Calu3 (cell line): Measurements from ENCODE around the gene CCDC71L. TPM values are rescaled to one million over a fixed set of nuclear protein-coding genes. Genes with fewer than 3 reads are reported as not detected.

ENCODE experiments used
- BruUV-seq: library from RNA; stranded (reverse); fragments of 400-500 nt; replicated peaks from 2 replicates; lab custom pipeline; 2021; lab: Mats Ljungman, UMichigan
- CTCF ChIA-PET: fragments of 300-600 bp; sonication (Branson Sonifier 250); formaldehyde crosslinking; loops from one replicate; lab custom pipeline; 2022; ENCODE audit warnings: antibody characterized with exemption; lab: Charles Lee
- DNase-seq: peaks from one replicate; pipeline ENCODE4 v3.0.0; 2022
- H3K27ac Mint-ChIP-seq: one replicate; pipeline ENCODE4 v1.8.0; 2022; ENCODE audit warnings: mixed read lengths; ENCODE audit not compliant: unreplicated experiment
- H3K27me3 Mint-ChIP-seq: one replicate; pipeline ENCODE4 v1.8.0; 2022; ENCODE audit warnings: mixed read lengths; ENCODE audit not compliant: unreplicated experiment
- H3K36me3 Mint-ChIP-seq: one replicate; pipeline ENCODE4 v1.8.0; 2022; ENCODE audit warnings: mild to moderate bottlenecking, moderate library complexity, mixed read lengths; ENCODE audit not compliant: insufficient read depth, unreplicated experiment
- H3K4me1 Mint-ChIP-seq: one replicate; pipeline ENCODE4 v1.8.0; 2022; ENCODE audit warnings: mild to moderate bottlenecking, low read depth, mixed read lengths; ENCODE audit not compliant: unreplicated experiment
- H3K4me3 Mint-ChIP-seq: one replicate; pipeline ENCODE4 v1.8.0; 2022; ENCODE audit warnings: mild to moderate bottlenecking, low read depth, moderate library complexity, mixed read lengths; ENCODE audit not compliant: unreplicated experiment
- H3K9me3 Mint-ChIP-seq: one replicate; pipeline ENCODE4 v1.8.0; 2022; ENCODE audit warnings: low read depth, mixed read lengths; ENCODE audit not compliant: unreplicated experiment
- intact Hi-C: fragments of 100-400 bp; cut with micrococcal nuclease; formaldehyde crosslinking; loops from one replicate; pipeline ENCODE4 v1.10.0; 2022; ENCODE audit not compliant: unreplicated experiment
- total RNA-seq: library from RNA; stranded (reverse); gene quantifications from 2 replicates; pipeline ENCODE4 v1.2.3, GENCODE V29; 2022
- TF ChIP-seq, protein P1 (sequence below): fragments of 200-600 bp; IDR thresholded peaks from one replicate; pipeline ENCODE4 v1.8.0; 2022; ENCODE audit warnings: antibody characterized with exemption; ENCODE audit not compliant: unreplicated experiment

Gene CCDC71L
- total RNA-seq, 1 experiment from 2014 or later, result 28.1 TPM

DNA sequence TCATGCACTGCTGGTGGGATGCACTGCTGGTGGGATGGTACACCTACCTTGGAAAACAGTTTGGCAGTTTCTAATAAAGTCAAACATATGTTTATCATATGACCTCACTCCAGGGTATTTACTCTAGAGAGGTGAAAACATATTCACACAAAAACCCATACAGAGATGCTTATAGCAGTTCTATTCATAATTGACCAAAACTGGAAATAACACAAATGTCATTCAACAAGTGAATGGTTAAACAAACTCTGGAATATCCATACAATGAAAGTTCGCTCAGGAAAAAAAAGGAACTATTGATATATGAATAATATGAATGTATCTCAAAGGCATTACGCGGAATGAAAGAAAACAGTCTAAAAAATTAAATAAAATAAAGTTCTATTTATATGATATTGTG lies 19.5 kb downstream of the CCDC71L start:
- TF ChIP-seq, protein P1, sequence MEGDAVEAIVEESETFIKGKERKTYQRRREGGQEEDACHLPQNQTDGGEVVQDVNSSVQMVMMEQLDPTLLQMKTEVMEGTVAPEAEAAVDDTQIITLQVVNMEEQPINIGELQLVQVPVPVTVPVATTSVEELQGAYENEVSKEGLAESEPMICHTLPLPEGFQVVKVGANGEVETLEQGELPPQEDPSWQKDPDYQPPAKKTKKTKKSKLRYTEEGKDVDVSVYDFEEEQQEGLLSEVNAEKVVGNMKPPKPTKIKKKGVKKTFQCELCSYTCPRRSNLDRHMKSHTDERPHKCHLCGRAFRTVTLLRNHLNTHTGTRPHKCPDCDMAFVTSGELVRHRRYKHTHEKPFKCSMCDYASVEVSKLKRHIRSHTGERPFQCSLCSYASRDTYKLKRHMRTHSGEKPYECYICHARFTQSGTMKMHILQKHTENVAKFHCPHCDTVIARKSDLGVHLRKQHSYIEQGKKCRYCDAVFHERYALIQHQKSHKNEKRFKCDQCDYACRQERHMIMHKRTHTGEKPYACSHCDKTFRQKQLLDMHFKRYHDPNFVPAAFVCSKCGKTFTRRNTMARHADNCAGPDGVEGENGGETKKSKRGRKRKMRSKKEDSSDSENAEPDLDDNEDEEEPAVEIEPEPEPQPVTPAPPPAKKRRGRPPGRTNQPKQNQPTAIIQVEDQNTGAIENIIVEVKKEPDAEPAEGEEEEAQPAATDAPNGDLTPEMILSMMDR, result no peak
- peaks cover 4% of the 10 kb centered on the region for H3K9me3 Mint-ChIP-seq
- no peak for DNase-seq
- CTCF ChIA-PET, result interaction anchor here (1.2 to 1.4 kb wide), 2 partner anchors 30 to 99 kb away, joined by 3 read pairs; no protein-coding TSS in a partner anchor
- H3K4me3 Mint-ChIP-seq, result no peak overlapping the region
- H3K36me3 Mint-ChIP-seq, result no peaks in the 10 kb centered on the region
- H3K4me1 Mint-ChIP-seq, result no peaks in the 10 kb centered on the region
- intact Hi-C loops, result no loop called here
- no peaks in the 10 kb centered on the region for H3K27me3 Mint-ChIP-seq
- BruUV-seq, result no TSS peak
- H3K27ac Mint-ChIP-seq, result no peak overlapping the region

DNA sequence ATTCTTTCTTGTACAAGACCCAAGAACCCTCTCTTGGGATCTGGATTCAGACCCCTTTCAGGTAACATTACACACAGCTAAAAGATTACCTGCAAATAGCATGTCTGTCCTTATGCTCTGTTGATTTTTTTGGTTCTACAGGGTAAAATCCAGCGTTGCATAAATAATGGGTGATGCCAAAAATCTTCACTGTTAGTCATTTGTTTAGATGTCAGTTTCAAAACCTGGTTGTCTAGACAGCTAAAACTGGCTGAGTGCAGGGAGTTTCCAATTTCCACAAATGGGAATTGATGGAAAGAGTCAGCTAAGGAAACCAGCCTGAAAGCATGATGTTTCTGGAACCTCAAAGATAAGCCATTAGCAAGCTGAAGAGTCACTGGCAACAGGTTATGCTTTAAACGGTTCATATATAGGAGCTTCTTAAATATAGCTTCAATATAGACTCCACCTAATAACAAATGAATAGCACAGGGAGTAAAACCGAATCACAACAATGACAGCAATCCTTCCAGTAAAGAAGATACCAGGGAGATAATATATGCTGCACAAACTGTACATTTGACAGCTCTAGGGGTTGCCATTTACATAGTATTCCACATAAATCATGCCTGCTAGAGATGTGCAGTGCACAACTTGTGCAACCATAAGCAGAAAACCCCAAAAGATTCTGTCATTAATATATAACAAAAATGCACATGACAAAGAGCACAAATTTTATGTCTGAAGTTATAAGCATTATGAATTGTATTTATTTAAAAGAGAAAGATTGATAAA lies 20.4 kb downstream of the CCDC71L start:
- Mint-ChIP-seq H3K27ac (no peak overlapping the region), H3K27me3 (no peaks in the 10 kb centered on the region), H3K4me1 (no peaks in the 10 kb centered on the region), H3K9me3 (peaks cover 4% of the 10 kb centered on the region), H3K36me3 (no peaks in the 10 kb centered on the region), H3K4me3 (no peak overlapping the region)
- intact Hi-C loops, result no loop called here
- no peak for DNase-seq
- no TSS peak for BruUV-seq
- CTCF ChIA-PET, result interaction anchor here (0.6 to 1.4 kb wide), 3 partner anchors 29 to 876 kb away, joined by 3 to 4 read pairs (median 3); no protein-coding TSS in a partner anchor
- TF ChIP-seq, protein P1, result no peak

DNA sequence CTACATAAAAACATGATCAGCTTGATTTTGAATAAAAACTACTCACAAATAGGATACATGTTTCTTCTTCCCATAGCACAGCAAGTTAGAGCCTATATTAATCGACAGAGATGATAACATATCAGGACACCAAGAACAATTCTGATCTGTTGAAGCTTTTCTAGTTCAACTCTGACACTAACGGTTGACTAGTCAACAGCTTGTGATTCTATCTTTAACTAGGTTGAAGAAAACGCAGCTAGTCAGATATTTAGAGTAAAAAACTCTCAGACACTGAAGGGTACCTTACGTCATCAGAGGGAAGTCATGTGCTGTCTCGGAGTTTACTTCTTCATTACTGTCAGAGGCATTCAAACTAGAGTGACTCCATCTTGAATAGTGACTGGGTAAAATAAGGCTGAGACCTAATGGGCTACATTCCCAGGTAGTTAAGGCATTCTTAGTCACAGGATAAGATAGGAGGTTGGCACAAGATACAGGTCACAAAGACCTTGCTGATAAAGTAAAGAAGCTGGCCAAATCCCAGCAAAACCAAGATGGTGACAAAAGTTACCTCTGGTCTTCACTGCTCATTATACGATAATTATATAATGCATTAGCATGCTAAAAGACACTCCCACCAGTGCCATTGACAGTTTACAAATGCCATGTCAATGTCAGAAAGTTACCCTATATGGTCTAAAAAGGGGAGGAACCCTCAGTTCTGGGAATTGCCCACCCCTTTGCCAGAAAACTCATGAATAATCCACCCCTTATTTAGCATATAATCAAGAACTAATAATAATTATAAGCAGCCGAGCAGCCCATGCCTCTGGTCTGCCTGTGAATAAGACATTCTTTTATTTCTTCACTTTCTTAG lies 21.3 kb downstream of the CCDC71L start:
- TF ChIP-seq, protein P1, result no peak
- intact Hi-C loops, result no loop called here
- Mint-ChIP-seq H3K4me3 (no peak overlapping the region), H3K27me3 (no peaks in the 10 kb centered on the region), H3K4me1 (no peaks in the 10 kb centered on the region), H3K9me3 (peaks cover 4% of the 10 kb centered on the region), H3K27ac (no peak overlapping the region), H3K36me3 (no peaks in the 10 kb centered on the region)
- no peak for DNase-seq
- CTCF ChIA-PET, result interaction anchor here (1.4 kb wide), 1 partner anchor 28 kb away, joined by 3 read pairs; no protein-coding TSS in a partner anchor
- BruUV-seq, result no TSS peak

DNA sequence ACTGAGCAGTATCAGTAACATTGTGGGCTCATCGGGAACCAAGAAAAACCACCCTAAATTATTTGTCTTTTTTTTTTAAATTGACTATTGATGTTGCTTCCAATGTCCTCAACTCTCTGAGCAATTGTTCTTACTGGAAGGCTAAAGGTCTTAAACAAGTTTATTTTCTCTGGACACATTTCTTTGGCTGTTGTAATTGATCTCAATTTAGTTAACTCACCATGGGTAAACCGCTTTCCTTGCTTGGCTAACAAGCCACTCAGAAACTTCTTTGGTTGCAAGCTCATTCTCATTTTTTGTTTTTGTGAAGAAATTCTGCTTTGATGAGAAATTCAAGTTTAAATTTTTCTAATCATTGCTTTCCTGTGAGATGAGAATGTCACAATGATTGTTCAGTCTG lies 25.5 kb downstream of the CCDC71L start:
- BruUV-seq, result no TSS peak
- CTCF ChIA-PET, result no interaction called here
- Mint-ChIP-seq H3K9me3 (peaks cover 4% of the 10 kb centered on the region), H3K4me3 (no peak overlapping the region), H3K4me1 (no peaks in the 10 kb centered on the region), H3K27me3 (no peaks in the 10 kb centered on the region), H3K36me3 (no peaks in the 10 kb centered on the region), H3K27ac (no peak overlapping the region)
- TF ChIP-seq, protein P1, result no peak
- DNase-seq, result no peak
- intact Hi-C loops, result no loop called here
